HCT116 (cell line): ENCODE results near the gene TIE1. TPM values are rescaled to one million over a fixed set of nuclear protein-coding genes. Genes with fewer than 3 reads are reported as not detected.

ENCODE experiments used
- ATAC-seq: fragments of 200-7000 bp; cut with Tn5 transposase; 2 replicates; pipeline ENCODE4 v1.9.1; 2020; ENCODE audit warnings: mild to moderate bottlenecking, moderate library complexity
- BruUV-seq: library from RNA; stranded (reverse); fragments of 400-500 nt; replicated peaks from 2 replicates; lab custom pipeline; 2021; lab: Mats Ljungman, UMichigan
- CTCF ChIA-PET: fragments of 300-600 bp; sonication (Branson Sonifier 250); formaldehyde crosslinking; loops from one replicate; lab custom pipeline; 2021; ENCODE audit warnings: antibody characterized with exemption; lab: Charles Lee
- POLR2A ChIA-PET: fragments of 300-600, 350-600 bp; sonication (Branson Sonifier 250); formaldehyde crosslinking; loops from one replicate; lab custom pipeline; 2021; ENCODE audit warnings: antibody characterized with exemption; lab: Charles Lee
- RAD21 ChIA-PET, 2 experiments: fragments of 300-600 bp; sonication (Branson Sonifier 250); formaldehyde crosslinking; loops; one replicate each; lab custom pipeline; 2023; ENCODE audit warnings: low total read pairs in 2 of 2; ENCODE audit not compliant: uncharacterized antibody in 2 of 2, unreplicated experiment in 2 of 2, low non-redundant PET in 1 of 2; lab: Charles Lee
- DNase-seq: peaks from one replicate; pipeline ENCODE4 v3.0.0-alpha.2; 2010; ENCODE audit warnings: low read depth, low spot score
- H2AFZ ChIP-seq: fragments of 200-600 bp; shearing (Covaris generic), sonication (generic); 2 replicates; pipeline ENCODE4 v1.6.1; 2017; ENCODE audit warnings: low read depth, mixed run types, mixed read lengths, antibody characterized with exemption, low read length; ENCODE audit not compliant: poor library complexity, severe bottlenecking
- H3K27ac ChIP-seq: 2 replicates; pipeline ENCODE4 v1.5.1; 2012; ENCODE audit warnings: low read depth, low read length
- H3K27me3 ChIP-seq: fragments of 200-600 bp; sonication (generic); 2 replicates; pipeline ENCODE4 v1.6.1; 2016; ENCODE audit warnings: mixed run types, low read length, mixed read lengths; ENCODE audit not compliant: insufficient read depth
- H3K36me3 ChIP-seq, 2 experiments: fragments of 200-500 bp in 1 of 2; fragments of 200-600 bp in 1 of 2; sonication (Bioruptor generic) in 1 of 2; sonication (generic) in 1 of 2; 2 replicates each; pipeline versions ENCODE4 v1.5.1 to v1.6.1; 2014 to 2016; ENCODE audit warnings: low read length in 2 of 2, inconsistent platforms in 1 of 2, mixed read lengths in 1 of 2, mixed run types in 1 of 2; ENCODE audit not compliant: insufficient read depth in 2 of 2, control insufficient read depth in 1 of 2
- H3K4me1 ChIP-seq, 2 experiments: fragments of 200-600 bp in 1 of 2; sonication (generic) in 1 of 2; 2 replicates each; pipeline versions ENCODE4 v1.5.1 to v1.6.1; 2012 to 2017; ENCODE audit warnings: low read length in 2 of 2, inconsistent platforms in 1 of 2, mild to moderate bottlenecking in 1 of 2, mixed read lengths in 1 of 2, mixed run types in 1 of 2, moderate library complexity in 1 of 2; ENCODE audit not compliant: insufficient read depth in 2 of 2, control insufficient read depth in 1 of 2
- H3K4me2 ChIP-seq: fragments of 200-600 bp; sonication (generic); 2 replicates; pipeline ENCODE4 v1.6.1; 2017; ENCODE audit warnings: mixed run types, low read length, mixed read lengths
- H3K4me3 ChIP-seq, 2 experiments: fragments of 200-600 bp in 1 of 2; sonication (generic) in 1 of 2; replicated peaks in 1 of 2; 2 replicates each; pipeline ENCODE4 v1.5.1; 2011 to 2016; ENCODE audit warnings: low read length in 2 of 2, control low read depth in 1 of 2, low read depth in 1 of 2, mild to moderate bottlenecking in 1 of 2, mixed read lengths in 1 of 2, mixed run types in 1 of 2
- H3K79me2 ChIP-seq: fragments of 200-600 bp; sonication (generic); 2 replicates; pipeline ENCODE4 v1.6.1; 2017; ENCODE audit warnings: mild to moderate bottlenecking, mixed run types, low read length, moderate library complexity, mixed read lengths; ENCODE audit not compliant: insufficient read depth
- H3K9ac ChIP-seq: fragments of 200-600 bp; sonication (generic); 2 replicates; pipeline ENCODE4 v1.6.1; 2016; ENCODE audit warnings: low read length, mixed read lengths
- H3K9me2 ChIP-seq: fragments of 200-600 bp; sonication (generic), shearing (Covaris generic); 2 replicates; pipeline ENCODE4 v1.6.1; 2017; ENCODE audit warnings: mixed run types, mild to moderate bottlenecking, moderate library complexity; ENCODE audit not compliant: insufficient read depth
- H3K9me3 ChIP-seq, 2 experiments: fragments of 200-500 bp in 1 of 2; fragments of 200-600 bp in 1 of 2; sonication (Bioruptor generic) in 1 of 2; sonication (generic) in 1 of 2; 2 replicates each; pipeline ENCODE4 v1.6.1; 2014 to 2017; ENCODE audit warnings: low read length in 2 of 2, mixed read lengths in 2 of 2, inconsistent platforms in 1 of 2, low read depth in 1 of 2, mild to moderate bottlenecking in 1 of 2, mixed run types in 1 of 2, moderate library complexity in 1 of 2; ENCODE audit not compliant: control insufficient read depth in 1 of 2, insufficient read depth in 1 of 2
- H4K20me1 ChIP-seq: fragments of 200-600 bp; sonication (generic), shearing (Covaris generic); 2 replicates; pipeline ENCODE4 v1.6.1; 2017; ENCODE audit warnings: mixed run types, mild to moderate bottlenecking, moderate library complexity; ENCODE audit not compliant: insufficient read depth
- ATF3 ChIP-seq: IDR thresholded peaks from 2 replicates; pipeline ENCODE4 v1.6.1; 2012
- CEBPB ChIP-seq: IDR thresholded peaks from 2 replicates; pipeline ENCODE4 v1.6.1; 2012; ENCODE audit warnings: low read depth
- EZH2 ChIP-seq: fragments of 200-600 bp; sonication (generic); IDR thresholded peaks from 2 replicates; pipeline ENCODE4 v1.6.1; 2017; ENCODE audit warnings: antibody characterized with exemption, mixed run types
- FOSL1 ChIP-seq: IDR thresholded peaks from 2 replicates; pipeline ENCODE4 v1.6.1; 2012; ENCODE audit warnings: low read depth
- MAX ChIP-seq: IDR thresholded peaks from 2 replicates; pipeline ENCODE4 v1.6.1; 2012
- REST ChIP-seq: IDR thresholded peaks from 2 replicates; pipeline ENCODE4 v1.6.1; 2012; ENCODE audit warnings: low read depth
- SP1 ChIP-seq: IDR thresholded peaks from 2 replicates; pipeline ENCODE4 v1.6.1; 2012; ENCODE audit warnings: low read depth
- SRF ChIP-seq: IDR thresholded peaks from 2 replicates; pipeline ENCODE4 v1.6.1; 2012; ENCODE audit warnings: low read depth
- TCF7L2 ChIP-seq: IDR thresholded peaks from 2 replicates; pipeline ENCODE4 v1.7.0; 2011; ENCODE audit warnings: borderline replicate concordance, inconsistent platforms; ENCODE audit not compliant: insufficient read depth, insufficient read length; ENCODE audit errors: extremely low read depth
- ZBTB33 ChIP-seq: IDR thresholded peaks from 2 replicates; pipeline ENCODE4 v1.6.1; 2011; ENCODE audit warnings: mild to moderate bottlenecking, low read length, moderate library complexity; ENCODE audit not compliant: insufficient replicate concordance; ENCODE audit errors: extremely low read depth
- ZNF274 ChIP-seq: fragments of 200-500 bp; sonication (Bioruptor generic); IDR thresholded peaks from 2 replicates; pipeline ENCODE4 v1.6.1; 2014; ENCODE audit warnings: mild to moderate bottlenecking, low read depth, low read length, inconsistent platforms
- intact Hi-C: fragments of 100-400 bp; cut with micrococcal nuclease; formaldehyde crosslinking; loops from 2 replicates; pipeline ENCODE4 v1.10.0; 2022
- total RNA-seq: library from RNA; stranded (reverse); gene quantifications from one replicate; pipeline ENCODE4 v1.2.1, GENCODE V29; 2021; ENCODE audit not compliant: unreplicated experiment
- TF ChIP-seq, protein P1 (sequence below), 3 experiments: fragments of 200-600 bp in 1 of 3; sonication (generic) in 1 of 3; IDR thresholded peaks in 2 of 3; conservative IDR thresholded peaks in 1 of 3; 2 replicates each; pipeline ENCODE4 v1.5.1; 2012 to 2017; ENCODE audit warnings: low read depth in 2 of 3, low read length in 2 of 3, antibody characterized with exemption in 1 of 3, borderline replicate concordance in 1 of 3, control low read depth in 1 of 3, mild to moderate bottlenecking in 1 of 3, mixed read lengths in 1 of 3, mixed run types in 1 of 3, moderate library complexity in 1 of 3; ENCODE audit not compliant: insufficient read depth in 1 of 3

Gene TIE1
- total RNA-seq, 1 experiment from 2014 or later: not detected

GRCh38 chr1:43319288-43319687 lies 18.5 kb downstream of the TIE1 start:
- no peaks in the 10 kb centered on the region for H3K36me3 ChIP-seq
- no peak overlapping the region for H3K27ac ChIP-seq
- H2AFZ ChIP-seq: no peak overlapping the region
- CTCF ChIA-PET: no interaction called here
- POLR2A ChIA-PET: no interaction called here
- no peak overlapping the region for H3K9ac ChIP-seq
- no peaks in the 10 kb centered on the region for H3K9me2 ChIP-seq
- no peak for DNase-seq
- intact Hi-C loops: no loop called here
- H3K4me3 ChIP-seq: no peak overlapping the region
- no peaks in the 10 kb centered on the region for H3K27me3 ChIP-seq
- H3K4me1 ChIP-seq: peaks cover 0 to 27% of the 10 kb centered on the region in 2 experiments; a peak in 2 of 4 replicates
- H3K9me3 ChIP-seq: no peaks in the 10 kb centered on the region
- no peaks in the 10 kb centered on the region for H3K79me2 ChIP-seq
- H3K4me2 ChIP-seq: no peak overlapping the region
- no peak for TF ChIP-seq FOSL1
- TF ChIP-seq, all 23 proteins: peak for 0
- RAD21 ChIA-PET: no interaction called here
- no peak for ATAC-seq
- no TSS peak for BruUV-seq
- no peaks in the 10 kb centered on the region for H4K20me1 ChIP-seq

GRCh38 chr1:43319766-43320165 lies 19.0 kb downstream of the TIE1 start:
- Histone ChIP-seq H3K9me3 (no peaks in the 10 kb centered on the region; a peak in 1 of 4 replicates), H2AFZ (no peak overlapping the region), H3K36me3 (no peaks in the 10 kb centered on the region), H3K4me3 (no peak overlapping the region), H3K27me3 (no peaks in the 10 kb centered on the region), H3K27ac (no peak overlapping the region), H3K9ac (no peak overlapping the region), H4K20me1 (no peaks in the 10 kb centered on the region), H3K4me2 (no peak overlapping the region), H3K79me2 (no peaks in the 10 kb centered on the region), H3K4me1 (peaks cover 0 to 27% of the 10 kb centered on the region in 2 experiments; a peak in 2 of 4 replicates), H3K9me2 (no peaks in the 10 kb centered on the region)
- DNase-seq (no peak), ATAC-seq (no peak)
- intact Hi-C loops: no loop called here
- POLR2A ChIA-PET: no interaction called here
- CTCF ChIA-PET: no interaction called here
- RAD21 ChIA-PET: no interaction called here
- no TSS peak for BruUV-seq
- TF ChIP-seq ZBTB33 (no peak), CEBPB (no peak), MAX (no peak), EZH2 (no peak), SRF (no peak), ATF3 (no peak), TCF7L2 (no peak), SP1 (no peak), ZNF274 (no peak), REST (no peak)
- TF ChIP-seq, protein P1, sequence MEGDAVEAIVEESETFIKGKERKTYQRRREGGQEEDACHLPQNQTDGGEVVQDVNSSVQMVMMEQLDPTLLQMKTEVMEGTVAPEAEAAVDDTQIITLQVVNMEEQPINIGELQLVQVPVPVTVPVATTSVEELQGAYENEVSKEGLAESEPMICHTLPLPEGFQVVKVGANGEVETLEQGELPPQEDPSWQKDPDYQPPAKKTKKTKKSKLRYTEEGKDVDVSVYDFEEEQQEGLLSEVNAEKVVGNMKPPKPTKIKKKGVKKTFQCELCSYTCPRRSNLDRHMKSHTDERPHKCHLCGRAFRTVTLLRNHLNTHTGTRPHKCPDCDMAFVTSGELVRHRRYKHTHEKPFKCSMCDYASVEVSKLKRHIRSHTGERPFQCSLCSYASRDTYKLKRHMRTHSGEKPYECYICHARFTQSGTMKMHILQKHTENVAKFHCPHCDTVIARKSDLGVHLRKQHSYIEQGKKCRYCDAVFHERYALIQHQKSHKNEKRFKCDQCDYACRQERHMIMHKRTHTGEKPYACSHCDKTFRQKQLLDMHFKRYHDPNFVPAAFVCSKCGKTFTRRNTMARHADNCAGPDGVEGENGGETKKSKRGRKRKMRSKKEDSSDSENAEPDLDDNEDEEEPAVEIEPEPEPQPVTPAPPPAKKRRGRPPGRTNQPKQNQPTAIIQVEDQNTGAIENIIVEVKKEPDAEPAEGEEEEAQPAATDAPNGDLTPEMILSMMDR (IDR thresholded peaks at IDR 0.05 in 2 of 3, conservative IDR thresholded peaks at IDR 0.05 in 1 of 3; ENCODE audit: borderline replicate concordance in 1 of 3, insufficient read depth in 1 of 3, low read depth in 2 of 3, low read length in 2 of 3): no peak
